ENCODE measurements around the gene ZNF506. TPM values are rescaled to one million over a fixed set of nuclear protein-coding genes. Genes with fewer than 3 reads are reported as not detected.
A peak's percentile ranks its signal among the peaks of the same experiment; 100 is the strongest.
"Not testable (repeated sequence)": the region's sequence is repeated elsewhere in the genome, so short reads cannot be mapped to it uniquely, and the experiment has no call there.

ZNF506 gene
- total and polyA plus RNA-seq, 8 donors: 16.8 to 45.0 (median 39.1) TPM

DNA sequence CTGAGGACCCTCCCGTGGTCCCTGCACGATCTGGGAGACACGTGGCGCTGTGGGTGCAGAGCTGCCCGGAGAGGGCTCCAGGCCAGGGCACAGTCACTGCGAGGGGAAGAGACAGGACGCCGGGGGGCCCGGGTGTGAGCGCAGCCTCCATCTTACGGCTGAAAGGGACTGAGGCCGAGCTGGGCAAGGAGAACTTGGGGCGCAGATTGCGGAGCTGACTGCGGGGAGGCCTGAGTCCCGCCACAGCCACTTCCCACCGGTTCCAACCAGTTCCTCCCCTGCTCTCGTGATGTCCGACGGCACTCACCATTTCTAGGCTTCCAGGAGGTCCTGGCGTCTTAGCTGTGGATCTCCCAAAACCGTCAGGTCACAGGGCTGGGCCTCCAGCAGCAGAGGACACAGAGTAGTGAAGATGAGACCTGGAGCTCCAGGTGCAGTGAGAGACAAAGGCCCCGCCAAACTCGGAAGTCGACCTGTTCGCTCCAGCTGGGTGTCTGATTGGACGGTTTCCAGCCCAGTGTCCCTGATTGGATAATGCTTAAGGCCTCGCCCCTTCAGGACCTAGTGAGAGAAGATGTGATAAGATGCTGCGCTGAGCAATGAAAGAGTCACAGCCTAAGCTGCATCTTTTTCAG lies 39.3 kb upstream of the ZNF506 start:
- Histone ChIP-seq H3K4me1 (peaks cover 0 to 3% of the 10 kb centered on the region in 2 donors), H3K4me3 (no peak overlapping the region), H3K9me3 (peaks cover 0 to 69% of the 10 kb centered on the region in 2 donors), H3K27ac (no peak overlapping the region), H3K36me3 (no peaks in the 10 kb centered on the region), H3K27me3 (peaks cover 0 to 11% of the 10 kb centered on the region in 2 donors)
- TF ChIP-seq, protein P1, sequence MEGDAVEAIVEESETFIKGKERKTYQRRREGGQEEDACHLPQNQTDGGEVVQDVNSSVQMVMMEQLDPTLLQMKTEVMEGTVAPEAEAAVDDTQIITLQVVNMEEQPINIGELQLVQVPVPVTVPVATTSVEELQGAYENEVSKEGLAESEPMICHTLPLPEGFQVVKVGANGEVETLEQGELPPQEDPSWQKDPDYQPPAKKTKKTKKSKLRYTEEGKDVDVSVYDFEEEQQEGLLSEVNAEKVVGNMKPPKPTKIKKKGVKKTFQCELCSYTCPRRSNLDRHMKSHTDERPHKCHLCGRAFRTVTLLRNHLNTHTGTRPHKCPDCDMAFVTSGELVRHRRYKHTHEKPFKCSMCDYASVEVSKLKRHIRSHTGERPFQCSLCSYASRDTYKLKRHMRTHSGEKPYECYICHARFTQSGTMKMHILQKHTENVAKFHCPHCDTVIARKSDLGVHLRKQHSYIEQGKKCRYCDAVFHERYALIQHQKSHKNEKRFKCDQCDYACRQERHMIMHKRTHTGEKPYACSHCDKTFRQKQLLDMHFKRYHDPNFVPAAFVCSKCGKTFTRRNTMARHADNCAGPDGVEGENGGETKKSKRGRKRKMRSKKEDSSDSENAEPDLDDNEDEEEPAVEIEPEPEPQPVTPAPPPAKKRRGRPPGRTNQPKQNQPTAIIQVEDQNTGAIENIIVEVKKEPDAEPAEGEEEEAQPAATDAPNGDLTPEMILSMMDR (IDR thresholded peaks at IDR 0.05): no peak
- ATAC-seq (no peak), DNase-seq (peak in 2 of 4 donors; percentile 32 to 57)
- intact Hi-C loops (cut with DNase I): no loop called here

DNA sequence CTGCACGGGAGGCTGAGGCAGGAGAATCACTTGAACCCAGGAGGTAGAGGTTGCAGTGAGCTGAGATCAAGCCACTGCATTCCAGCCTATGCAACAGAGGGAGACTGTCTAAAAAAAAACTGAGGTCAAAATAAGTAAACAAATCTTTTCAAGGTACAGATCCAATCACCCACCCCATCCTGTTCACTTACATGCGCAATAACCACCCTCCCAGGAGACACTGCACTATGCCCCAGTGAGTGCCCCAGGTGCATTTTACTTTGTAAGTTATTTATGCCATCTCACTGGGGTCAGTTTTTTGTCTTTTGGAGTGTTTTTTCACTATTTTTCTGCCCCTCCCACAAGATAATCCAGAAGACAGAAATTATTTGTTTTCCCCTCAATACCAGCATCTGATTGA lies 37.2 kb upstream of the ZNF506 start:
- TF ChIP-seq, protein P1 (IDR thresholded peaks at IDR 0.05): no peak
- Histone ChIP-seq H3K4me1 (no peaks in the 10 kb centered on the region), H3K36me3 (no peaks in the 10 kb centered on the region), H3K9me3 (peaks cover 0 to 69% of the 10 kb centered on the region in 2 donors), H3K27me3 (peaks cover 0 to 11% of the 10 kb centered on the region in 2 donors), H3K4me3 (no peak overlapping the region), H3K27ac (no peak overlapping the region)
- ATAC-seq (no peak), DNase-seq (no peak)
- intact Hi-C loops (cut with DNase I): no loop called here

DNA sequence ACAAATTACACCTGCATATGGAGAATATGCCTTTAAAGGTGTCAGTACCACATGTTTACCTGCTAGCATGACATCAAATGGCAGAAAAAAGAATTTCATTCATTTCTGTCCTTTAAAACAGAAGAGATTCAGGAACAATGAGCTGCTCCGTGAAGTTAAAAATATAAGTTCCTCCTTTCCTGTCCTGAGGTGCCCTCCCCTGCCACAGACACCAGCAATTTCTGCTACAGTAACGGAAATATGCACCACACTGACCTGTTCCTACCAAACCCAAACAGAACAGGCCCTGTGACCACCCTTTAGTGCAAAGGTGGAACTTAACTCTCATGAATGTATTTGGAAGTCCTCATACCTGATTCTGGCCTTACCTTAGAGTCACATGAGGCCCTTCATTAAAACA lies 30.2 kb upstream of the ZNF506 start:
- ATAC-seq; intact Hi-C loops (cut with DNase I); H3K27ac ChIP-seq; H3K27me3 ChIP-seq; H3K36me3 ChIP-seq; H3K4me1 ChIP-seq; DNase-seq; H3K4me3 ChIP-seq: not testable (repeated sequence)
- peaks cover 0 to 61% of the 10 kb centered on the region in 2 donors for H3K9me3 ChIP-seq

DNA sequence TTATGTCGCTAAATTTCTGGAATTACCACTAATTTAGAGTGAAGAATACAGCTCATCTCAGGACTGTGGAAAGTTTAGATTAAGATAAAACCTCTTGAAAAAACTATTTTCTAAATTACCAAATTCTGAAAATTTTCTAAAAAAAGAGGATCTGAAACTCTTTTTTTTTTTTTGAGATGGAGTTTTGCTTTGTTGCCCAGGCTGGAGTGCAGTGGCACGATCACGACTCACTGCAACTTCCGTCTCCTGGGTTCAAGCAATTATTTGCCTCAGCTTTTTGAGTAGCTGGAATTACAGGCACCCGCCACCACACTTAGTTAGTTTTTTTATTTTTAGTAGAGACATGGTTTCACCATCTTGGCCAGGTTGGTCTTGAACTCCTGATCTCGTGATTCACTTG lies 27.5 kb upstream of the ZNF506 start:
- Histone ChIP-seq H3K36me3 (no peaks in the 10 kb centered on the region), H3K27ac (no peak overlapping the region), H3K27me3 (no peaks in the 10 kb centered on the region), H3K4me3 (no peak overlapping the region), H3K9me3 (peaks cover 0 to 68% of the 10 kb centered on the region in 2 donors), H3K4me1 (no peaks in the 10 kb centered on the region)
- TF ChIP-seq, protein P1 (IDR thresholded peaks at IDR 0.05): no peak
- DNase-seq (no peak), ATAC-seq (no peak)
- intact Hi-C loops (cut with DNase I): no loop called here

DNA sequence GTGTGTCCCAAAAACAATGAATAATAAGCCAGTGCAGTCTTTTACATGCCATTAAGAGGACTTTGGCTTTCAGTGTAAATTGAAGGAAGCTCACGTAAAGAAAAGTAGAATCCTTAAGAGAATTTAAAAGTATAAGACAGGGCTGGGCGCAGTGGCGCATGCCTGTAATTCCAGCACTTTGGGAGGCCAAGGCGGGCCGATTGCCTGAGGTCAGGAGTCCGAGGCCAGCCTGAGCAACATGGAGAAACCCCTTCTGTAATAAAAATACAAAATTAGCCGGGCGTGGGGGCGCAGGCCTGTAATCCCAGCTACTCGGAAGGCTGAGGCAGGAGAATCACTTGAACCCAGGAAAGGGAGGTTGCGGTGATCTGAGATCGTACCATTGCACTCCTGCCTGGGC lies 26.2 kb upstream of the ZNF506 start:
- no peaks in the 10 kb centered on the region for H3K27me3 ChIP-seq
- intact Hi-C loops (cut with DNase I): no loop called here
- TF ChIP-seq, protein P1 (IDR thresholded peaks at IDR 0.05): no peak
- no peak for ATAC-seq
- no peaks in the 10 kb centered on the region for H3K36me3 ChIP-seq
- no peak for DNase-seq
- peaks cover 0 to 75% of the 10 kb centered on the region in 2 donors for H3K9me3 ChIP-seq
- H3K27ac ChIP-seq: no peak overlapping the region
- no peaks in the 10 kb centered on the region for H3K4me1 ChIP-seq
- no peak overlapping the region for H3K4me3 ChIP-seq

DNA sequence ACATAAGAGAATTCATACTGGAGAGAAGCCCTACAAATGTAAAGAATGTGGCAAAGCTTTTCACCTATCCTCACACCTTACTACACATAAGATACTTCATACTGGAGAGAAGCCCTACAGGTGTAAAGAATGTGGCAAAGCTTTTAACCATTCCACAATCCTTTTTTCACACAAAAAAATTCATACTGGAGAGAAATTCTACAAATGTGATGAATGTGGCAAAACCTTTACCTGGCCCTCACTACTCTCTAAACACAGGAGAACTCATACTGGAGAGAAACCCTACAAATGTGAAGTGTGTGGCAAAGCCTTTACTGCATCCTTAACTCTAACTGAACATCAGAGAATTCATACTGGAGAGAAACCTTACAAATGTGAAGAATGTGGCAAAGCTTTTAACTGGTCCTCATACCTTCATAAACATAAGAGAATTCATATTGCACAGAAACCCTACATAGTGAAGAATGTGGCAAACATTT lies 14.0 kb upstream of the ZNF506 start:
- Histone ChIP-seq H3K9me3 (peaks cover 8 to 97% of the 10 kb centered on the region in 2 donors), H3K27me3 (no peaks in the 10 kb centered on the region), H3K36me3 (no peaks in the 10 kb centered on the region), H3K27ac (no peak overlapping the region), H3K4me3 (no peak overlapping the region), H3K4me1 (no peaks in the 10 kb centered on the region)
- intact Hi-C loops (cut with DNase I): no loop called here
- DNase-seq (no peak), ATAC-seq (no peak)
- TF ChIP-seq, protein P1 (IDR thresholded peaks at IDR 0.05): no peak
